IPS DF 6.9 (cell line): ENCODE measurements around the gene RBP5.

Source experiments
- DNase-seq: peaks from one replicate; pipeline ENCODE4 v3.0.0-alpha.2; 2013; ENCODE audit warnings: low read depth, low spot score
- H3K27ac ChIP-seq: one replicate; pipeline ENCODE4 v1.5.1; 2013; ENCODE audit warnings: low read length, control low read depth
- H3K27me3 ChIP-seq: 2 replicates; pipeline ENCODE4 v1.6.1; 2013; ENCODE audit warnings: mild to moderate bottlenecking, low read length; ENCODE audit not compliant: control insufficient read depth, insufficient read depth
- H3K36me3 ChIP-seq: 2 replicates; pipeline ENCODE4 v1.6.1; 2013; ENCODE audit warnings: low read length; ENCODE audit not compliant: control insufficient read depth, insufficient read depth
- H3K4me1 ChIP-seq: 2 replicates; pipeline ENCODE4 v1.6.1; 2013; ENCODE audit warnings: low read length; ENCODE audit not compliant: control insufficient read depth, insufficient read depth
- H3K4me3 ChIP-seq: 2 replicates; pipeline ENCODE4 v1.5.1; 2013; ENCODE audit warnings: mild to moderate bottlenecking, low read length
- H3K9me3 ChIP-seq: 2 replicates; pipeline ENCODE4 v1.6.1; 2013; ENCODE audit warnings: low read length, inconsistent platforms; ENCODE audit not compliant: control insufficient read depth, insufficient read depth
- WGBS: extraction: QIAGEN DNeasy Blood & Tissue Kit; methylation state at CpG from one replicate; pipeline ENCODE4 v1.1.7; 2013; ENCODE audit warnings: mixed read lengths, missing lambda C conversion rate; ENCODE audit not compliant: insufficient read length, insufficient coverage; 5-methylcytosine and 5-hydroxymethylcytosine counted together

The RBP5 gene

DNA sequence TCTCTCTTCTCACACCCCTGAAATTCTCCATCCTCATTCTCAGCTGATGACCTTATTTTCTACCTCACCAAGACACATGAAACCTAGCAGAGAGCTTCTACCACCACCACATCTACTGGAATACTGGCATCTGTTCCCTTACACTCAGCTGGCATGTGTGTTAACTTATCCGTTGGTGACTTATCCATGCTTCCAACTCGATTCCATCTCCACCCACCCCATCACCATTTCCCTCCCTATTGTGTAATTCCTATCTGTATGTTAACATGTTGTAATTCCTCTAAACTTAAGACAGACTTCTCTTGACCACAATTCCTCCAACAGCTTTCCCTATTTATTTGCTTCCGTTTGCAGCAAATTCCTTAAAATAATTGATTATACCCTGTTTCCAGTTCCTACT, 52.8 kb downstream of the RBP5 start:
- WGBS = no CpG with 5 or more reads among the region's 3 CpGs
- H3K4me1 ChIP-seq = no peaks in the 10 kb centered on the region
- no peak for DNase-seq
- H3K27ac ChIP-seq = no peak overlapping the region
- H3K36me3 ChIP-seq = no peaks in the 10 kb centered on the region
- no peak overlapping the region for H3K4me3 ChIP-seq
- no peaks in the 10 kb centered on the region for H3K27me3 ChIP-seq
- no peaks in the 10 kb centered on the region for H3K9me3 ChIP-seq

DNA sequence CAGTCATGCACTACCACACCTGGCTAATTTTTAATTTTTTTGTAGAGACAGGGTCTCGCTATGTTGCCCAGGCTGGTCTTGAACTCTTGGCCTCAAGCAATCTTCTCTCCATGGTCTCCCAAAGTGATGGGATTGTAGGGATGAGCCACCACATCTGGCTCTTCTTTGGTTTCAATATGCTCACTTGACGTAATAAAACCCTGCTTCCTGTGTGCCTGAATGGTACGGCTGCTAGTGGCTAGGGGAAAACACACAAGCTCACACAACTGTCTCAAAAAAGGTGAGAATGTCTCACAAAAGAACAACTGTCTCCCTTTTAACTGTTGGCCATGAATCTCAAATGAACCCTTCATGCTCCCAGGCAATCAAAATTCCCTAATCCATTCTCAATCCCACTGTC, 53.2 kb downstream of the RBP5 start:
- no peaks in the 10 kb centered on the region for H3K9me3 ChIP-seq
- WGBS = no CpG with 5 or more reads among the region's 3 CpGs
- no peak for DNase-seq

DNA sequence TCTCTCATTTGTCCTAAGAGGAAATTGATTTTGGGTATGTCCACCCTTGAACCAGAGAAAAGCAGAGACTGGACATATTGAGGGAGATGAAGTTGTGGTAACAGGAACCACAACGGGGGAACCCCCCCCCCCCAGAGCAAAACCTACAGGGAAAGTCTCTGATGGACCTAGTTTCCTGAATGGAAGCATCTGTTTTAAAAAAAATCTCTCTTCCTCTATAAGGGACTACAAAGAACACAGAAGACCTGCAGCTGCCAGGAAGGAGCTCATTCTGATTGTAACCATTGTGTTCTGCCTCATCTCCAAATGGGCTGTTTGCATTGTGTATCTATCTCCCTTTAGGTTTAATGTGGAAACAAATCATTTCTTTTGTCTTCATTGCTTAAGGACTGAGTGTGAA, 54.7 kb downstream of the RBP5 start:
- WGBS = no CpG with 5 or more reads among the region's 1 CpG
- Histone ChIP-seq H3K9me3 (no peaks in the 10 kb centered on the region), H3K27me3 (no peaks in the 10 kb centered on the region), H3K36me3 (no peaks in the 10 kb centered on the region), H3K4me3 (no peak overlapping the region), H3K27ac (no peak overlapping the region), H3K4me1 (no peaks in the 10 kb centered on the region)
- DNase-seq = no peak

More for the DNA sequence above, 53.2 kb downstream of the RBP5 start:
- H3K4me3 ChIP-seq = no peak overlapping the region
- H3K36me3 ChIP-seq = no peaks in the 10 kb centered on the region
- H3K27ac ChIP-seq = no peak overlapping the region
- H3K27me3 ChIP-seq = no peaks in the 10 kb centered on the region
- no peaks in the 10 kb centered on the region for H3K4me1 ChIP-seq
